MM.1S (cell line): Measurements from ENCODE around the gene MAP2.

Source experiments
- EZH2 ChIP-seq: fragments of 300-600 bp; sonication (generic); optimal IDR thresholded peaks from 2 replicates; pipeline ENCODE3; 2017; ENCODE audit warnings: low read depth, mild to moderate bottlenecking, antibody characterized with exemption, low read length, mixed read lengths
- EZH2phosphoT487 ChIP-seq: fragments of 300-600 bp; sonication (generic); IDR thresholded peaks from 2 replicates; pipeline ENCODE4 v1.6.1; 2018; ENCODE audit warnings: antibody characterized with exemption, low read length
- TF ChIP-seq, protein P1 (sequence below): fragments of 300-600 bp; sonication (generic); IDR thresholded peaks from 2 replicates; pipeline ENCODE4 v1.5.1; 2016; ENCODE audit warnings: antibody characterized with exemption, low read length, mixed read lengths

DNA sequence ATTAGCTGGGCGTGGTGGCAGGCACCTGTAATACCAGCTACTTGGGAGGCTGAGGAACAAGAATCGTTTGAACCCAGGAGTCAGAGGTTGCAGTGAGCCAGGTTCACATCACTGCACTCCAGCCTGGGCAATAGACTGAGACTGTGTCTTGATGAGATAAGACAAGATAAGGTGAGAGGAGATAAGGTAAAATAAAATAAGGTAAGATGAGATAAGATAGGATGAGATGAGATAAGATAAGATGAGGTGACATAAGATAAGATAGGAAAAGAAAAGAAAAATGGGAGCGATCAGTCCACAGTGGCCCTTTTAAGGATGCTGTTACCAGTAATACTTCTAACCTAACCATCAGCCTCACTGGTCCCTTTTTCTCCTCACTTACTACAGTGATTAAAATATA, 213.4 kb downstream of the MAP2 start:
- TF ChIP-seq, protein P1, sequence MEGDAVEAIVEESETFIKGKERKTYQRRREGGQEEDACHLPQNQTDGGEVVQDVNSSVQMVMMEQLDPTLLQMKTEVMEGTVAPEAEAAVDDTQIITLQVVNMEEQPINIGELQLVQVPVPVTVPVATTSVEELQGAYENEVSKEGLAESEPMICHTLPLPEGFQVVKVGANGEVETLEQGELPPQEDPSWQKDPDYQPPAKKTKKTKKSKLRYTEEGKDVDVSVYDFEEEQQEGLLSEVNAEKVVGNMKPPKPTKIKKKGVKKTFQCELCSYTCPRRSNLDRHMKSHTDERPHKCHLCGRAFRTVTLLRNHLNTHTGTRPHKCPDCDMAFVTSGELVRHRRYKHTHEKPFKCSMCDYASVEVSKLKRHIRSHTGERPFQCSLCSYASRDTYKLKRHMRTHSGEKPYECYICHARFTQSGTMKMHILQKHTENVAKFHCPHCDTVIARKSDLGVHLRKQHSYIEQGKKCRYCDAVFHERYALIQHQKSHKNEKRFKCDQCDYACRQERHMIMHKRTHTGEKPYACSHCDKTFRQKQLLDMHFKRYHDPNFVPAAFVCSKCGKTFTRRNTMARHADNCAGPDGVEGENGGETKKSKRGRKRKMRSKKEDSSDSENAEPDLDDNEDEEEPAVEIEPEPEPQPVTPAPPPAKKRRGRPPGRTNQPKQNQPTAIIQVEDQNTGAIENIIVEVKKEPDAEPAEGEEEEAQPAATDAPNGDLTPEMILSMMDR, result no peak
- TF ChIP-seq EZH2phosphoT487 (no peak), EZH2 (no peak)
